Measurements from ENCODE around the gene SLC28A1. TPM values are rescaled to one million over a fixed set of nuclear protein-coding genes. Genes with fewer than 3 reads are reported as not detected.
"Not testable (repeated sequence)": the region's sequence is repeated elsewhere in the genome, so short reads cannot be mapped to it uniquely, and the experiment has no call there.

SLC28A1 gene
- total RNA-seq, 2 experiments from 2014 or later: not detected

DNA sequence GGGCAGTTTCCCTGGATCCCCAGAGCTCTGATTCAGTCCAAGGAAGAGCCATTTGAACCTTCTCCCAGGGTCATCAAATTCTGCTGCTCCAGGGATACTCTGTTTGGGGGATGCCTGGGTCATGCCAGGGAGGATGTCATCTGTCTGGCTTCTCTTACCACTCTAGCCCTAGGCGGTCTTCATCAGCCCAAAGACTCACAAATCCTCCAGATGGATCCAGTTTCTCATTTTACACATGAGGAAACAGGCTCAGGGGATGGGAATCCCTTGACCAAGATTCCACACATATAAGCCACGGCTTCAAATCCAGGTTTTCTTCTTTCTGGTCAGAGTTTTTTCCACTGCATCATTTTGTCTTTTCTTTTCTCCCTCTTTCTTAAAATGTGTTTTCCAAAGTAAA is 36.7 kb downstream of the SLC28A1 start:
- no peaks in the 10 kb centered on the region for H3K4me1 ChIP-seq (ENCODE audit: insufficient read depth, low read length, poor library complexity, severe bottlenecking)
- H3K27ac ChIP-seq (ENCODE audit: low read depth, low read length, poor library complexity, severe bottlenecking): no peak overlapping the region
- BruUV-seq (replicated peaks): no TSS peak
- DNase-seq (ENCODE audit: low spot score): no peak
- H3K4me3 ChIP-seq (ENCODE audit: low read depth, low read length, poor library complexity, severe bottlenecking): no peak overlapping the region
- no peaks in the 10 kb centered on the region for H3K9me3 ChIP-seq (ENCODE audit: low read length)
- no peaks in the 10 kb centered on the region for H3K9me2 ChIP-seq (ENCODE audit: insufficient read depth, low read length)
- ChIA-PET POLR2A (no interaction called here), CTCF (ENCODE audit: unreplicated experiment) (no interaction called here)
- no peaks in the 10 kb centered on the region for H3K36me3 ChIP-seq (ENCODE audit: insufficient read depth, low read length)
- H4K20me1 ChIP-seq (ENCODE audit: insufficient read depth, low read length): no peaks in the 10 kb centered on the region
- H3K79me2 ChIP-seq (ENCODE audit: insufficient read depth, low read depth, low read length): no peaks in the 10 kb centered on the region
- H3K4me2 ChIP-seq (ENCODE audit: low read length): no peak overlapping the region
- no peak overlapping the region for H2AFZ ChIP-seq (ENCODE audit: low read length)
- intact Hi-C loops (cut with micrococcal nuclease; ENCODE audit: unreplicated experiment): no loop called here
- TF ChIP-seq EZH2phosphoT487 (IDR thresholded peaks at IDR 0.05; ENCODE audit: borderline replicate concordance, low read depth, low read length): no peak
- TF ChIP-seq, protein P1, sequence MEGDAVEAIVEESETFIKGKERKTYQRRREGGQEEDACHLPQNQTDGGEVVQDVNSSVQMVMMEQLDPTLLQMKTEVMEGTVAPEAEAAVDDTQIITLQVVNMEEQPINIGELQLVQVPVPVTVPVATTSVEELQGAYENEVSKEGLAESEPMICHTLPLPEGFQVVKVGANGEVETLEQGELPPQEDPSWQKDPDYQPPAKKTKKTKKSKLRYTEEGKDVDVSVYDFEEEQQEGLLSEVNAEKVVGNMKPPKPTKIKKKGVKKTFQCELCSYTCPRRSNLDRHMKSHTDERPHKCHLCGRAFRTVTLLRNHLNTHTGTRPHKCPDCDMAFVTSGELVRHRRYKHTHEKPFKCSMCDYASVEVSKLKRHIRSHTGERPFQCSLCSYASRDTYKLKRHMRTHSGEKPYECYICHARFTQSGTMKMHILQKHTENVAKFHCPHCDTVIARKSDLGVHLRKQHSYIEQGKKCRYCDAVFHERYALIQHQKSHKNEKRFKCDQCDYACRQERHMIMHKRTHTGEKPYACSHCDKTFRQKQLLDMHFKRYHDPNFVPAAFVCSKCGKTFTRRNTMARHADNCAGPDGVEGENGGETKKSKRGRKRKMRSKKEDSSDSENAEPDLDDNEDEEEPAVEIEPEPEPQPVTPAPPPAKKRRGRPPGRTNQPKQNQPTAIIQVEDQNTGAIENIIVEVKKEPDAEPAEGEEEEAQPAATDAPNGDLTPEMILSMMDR (conservative IDR thresholded peaks at IDR 0.05; ENCODE audit: low read length): no peak

DNA sequence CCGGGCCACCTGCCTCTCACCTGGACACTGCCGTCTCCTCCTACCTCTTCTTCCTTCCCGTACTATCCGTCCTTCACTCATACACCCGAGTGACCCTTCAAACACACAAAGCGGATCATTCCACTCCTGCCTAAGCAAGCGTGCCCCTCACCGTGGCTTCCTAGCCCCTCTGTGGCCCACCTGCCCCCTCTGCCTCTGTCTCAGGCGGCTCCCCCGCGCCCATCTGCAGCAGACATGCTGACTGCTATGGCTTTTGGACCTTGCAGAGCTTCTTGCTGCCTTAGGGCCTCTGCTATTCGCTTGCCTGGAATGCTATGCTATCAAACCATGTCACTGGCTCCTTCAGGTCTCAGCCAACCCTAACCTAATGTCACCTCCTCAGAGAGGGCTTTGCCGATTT is 38.1 kb downstream of the SLC28A1 start:
- POLR2A ChIA-PET: no interaction called here
- H3K4me2 ChIP-seq (ENCODE audit: low read length): no peak overlapping the region

DNA sequence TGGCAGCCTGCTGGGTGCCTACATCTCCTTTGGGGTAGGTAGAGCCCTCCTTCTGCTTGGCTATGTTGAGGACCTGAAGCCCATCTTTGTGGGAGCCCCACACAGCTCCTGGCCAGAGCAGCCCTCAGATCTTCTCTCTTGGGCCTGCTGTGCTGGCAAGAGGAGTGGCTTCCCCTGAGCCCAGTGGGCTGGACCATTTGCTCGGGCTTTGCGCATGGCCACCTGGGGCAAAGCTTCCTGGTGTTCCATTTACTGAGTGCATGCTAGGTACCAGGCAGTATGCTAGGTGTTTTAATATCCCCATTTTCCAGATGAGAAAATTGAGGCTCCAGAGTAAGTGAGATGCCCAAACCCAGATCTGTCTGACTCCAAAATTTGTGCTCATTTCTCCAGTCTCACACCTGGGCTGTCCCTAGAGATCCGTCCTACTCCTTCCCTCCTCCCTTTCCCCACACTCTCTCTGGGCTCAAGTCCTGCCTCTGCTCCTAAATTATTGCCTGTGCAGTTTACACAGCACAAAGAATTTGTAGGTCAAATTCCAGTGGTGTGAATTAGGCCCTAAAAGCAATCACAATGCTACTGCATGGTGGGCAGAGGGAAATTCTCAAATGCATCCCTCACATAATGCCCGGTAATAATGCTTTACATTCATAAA is 39.7 kb downstream of the SLC28A1 start:
- TF ChIP-seq, protein P1 (conservative IDR thresholded peaks at IDR 0.05; ENCODE audit: low read length): no peak
- TF ChIP-seq EZH2phosphoT487 (IDR thresholded peaks at IDR 0.05; ENCODE audit: borderline replicate concordance, low read depth, low read length): no peak
- no peak overlapping the region for H3K27ac ChIP-seq (ENCODE audit: low read depth, low read length, poor library complexity, severe bottlenecking)
- H3K79me2 ChIP-seq (ENCODE audit: insufficient read depth, low read depth, low read length): no peaks in the 10 kb centered on the region
- H3K4me2 ChIP-seq (ENCODE audit: low read length): no peak overlapping the region
- intact Hi-C loops (cut with micrococcal nuclease; ENCODE audit: unreplicated experiment): no loop called here
- ChIA-PET CTCF (ENCODE audit: unreplicated experiment) (no interaction called here), POLR2A (interaction anchor here (1.4 kb wide), 1 partner anchor 266 kb away, joined by 9 read pairs; the partner anchor contains the start of gene NMB)
- H3K36me3 ChIP-seq (ENCODE audit: insufficient read depth, low read length): no peaks in the 10 kb centered on the region
- H3K4me3 ChIP-seq (ENCODE audit: low read depth, low read length, poor library complexity, severe bottlenecking): no peak overlapping the region
- no TSS peak for BruUV-seq (replicated peaks)
- no peak for DNase-seq (ENCODE audit: low spot score)
- no peaks in the 10 kb centered on the region for H3K9me3 ChIP-seq (ENCODE audit: low read length)
- H2AFZ ChIP-seq (ENCODE audit: low read length): no peak overlapping the region
- no peaks in the 10 kb centered on the region for H3K9me2 ChIP-seq (ENCODE audit: insufficient read depth, low read length)
- H3K4me1 ChIP-seq (ENCODE audit: insufficient read depth, low read length, poor library complexity, severe bottlenecking): peaks cover 5% of the 10 kb centered on the region
- H4K20me1 ChIP-seq (ENCODE audit: insufficient read depth, low read length): no peaks in the 10 kb centered on the region

More for the DNA sequence above, 38.1 kb downstream of the SLC28A1 start:
- Histone ChIP-seq H3K4me3 (ENCODE audit: low read depth, low read length, poor library complexity, severe bottlenecking) (no peak overlapping the region), H3K27ac (ENCODE audit: low read depth, low read length, poor library complexity, severe bottlenecking) (no peak overlapping the region), H3K79me2 (ENCODE audit: insufficient read depth, low read depth, low read length) (no peaks in the 10 kb centered on the region), H4K20me1 (ENCODE audit: insufficient read depth, low read length) (no peaks in the 10 kb centered on the region), H3K9me3 (ENCODE audit: low read length) (no peaks in the 10 kb centered on the region), H3K36me3 (ENCODE audit: insufficient read depth, low read length) (no peaks in the 10 kb centered on the region), H3K9me2 (ENCODE audit: insufficient read depth, low read length) (no peaks in the 10 kb centered on the region), H3K4me1 (ENCODE audit: insufficient read depth, low read length, poor library complexity, severe bottlenecking) (no peaks in the 10 kb centered on the region), H2AFZ (ENCODE audit: low read length) (no peak overlapping the region)
- TF ChIP-seq, protein P1 (conservative IDR thresholded peaks at IDR 0.05; ENCODE audit: low read length): no peak
- TF ChIP-seq EZH2phosphoT487 (IDR thresholded peaks at IDR 0.05; ENCODE audit: borderline replicate concordance, low read depth, low read length): no peak
- intact Hi-C loops (cut with micrococcal nuclease; ENCODE audit: unreplicated experiment): no loop called here
- no TSS peak for BruUV-seq (replicated peaks)
- DNase-seq (ENCODE audit: low spot score): no peak
- CTCF ChIA-PET (ENCODE audit: unreplicated experiment): no interaction called here

DNA sequence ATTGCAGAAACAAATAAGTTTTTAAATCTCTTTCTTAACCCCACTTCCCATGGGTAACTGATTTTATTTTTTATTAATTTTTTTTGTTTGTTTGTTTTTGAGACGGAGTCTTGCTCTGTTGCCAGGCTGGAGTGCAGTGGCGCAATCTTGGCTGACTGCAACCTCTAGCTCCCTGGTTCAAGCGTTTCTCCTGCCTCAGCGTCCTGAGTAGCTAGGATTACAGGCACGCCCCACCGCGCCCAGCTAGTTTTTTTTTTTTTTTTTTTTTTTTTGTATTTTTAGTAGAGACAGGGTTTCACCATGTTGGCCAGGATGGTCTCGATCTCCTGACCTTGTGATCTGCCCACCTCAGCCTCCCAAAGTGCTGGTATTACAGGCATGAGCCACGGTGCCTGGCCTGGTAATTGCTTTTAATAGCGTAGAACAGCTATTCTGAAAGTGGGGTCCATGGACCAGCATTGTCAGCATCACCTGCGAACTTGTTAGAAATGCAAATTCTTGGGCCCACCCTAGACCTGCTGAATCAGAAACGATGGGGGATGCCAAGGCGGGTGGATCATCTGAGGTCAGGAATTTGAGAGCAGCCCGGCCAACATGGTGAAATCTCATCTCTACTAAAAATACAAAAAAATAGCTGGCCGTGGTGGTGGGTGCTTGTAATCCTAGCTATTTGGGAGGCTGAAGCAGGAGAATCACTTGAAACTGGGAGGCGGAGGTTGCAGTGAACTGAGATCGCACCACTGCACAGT is 40.5 kb downstream of the SLC28A1 start:
- H3K4me3 ChIP-seq (ENCODE audit: low read depth, low read length, poor library complexity, severe bottlenecking); H3K79me2 ChIP-seq (ENCODE audit: insufficient read depth, low read depth, low read length); H3K9me3 ChIP-seq (ENCODE audit: low read length); H4K20me1 ChIP-seq (ENCODE audit: insufficient read depth, low read length); H3K27ac ChIP-seq (ENCODE audit: low read depth, low read length, poor library complexity, severe bottlenecking); H3K4me1 ChIP-seq (ENCODE audit: insufficient read depth, low read length, poor library complexity, severe bottlenecking); H2AFZ ChIP-seq (ENCODE audit: low read length); intact Hi-C loops (cut with micrococcal nuclease; ENCODE audit: unreplicated experiment); H3K4me2 ChIP-seq (ENCODE audit: low read length); H3K9me2 ChIP-seq (ENCODE audit: insufficient read depth, low read length); CTCF ChIA-PET (ENCODE audit: unreplicated experiment); BruUV-seq (replicated peaks); DNase-seq (ENCODE audit: low spot score); H3K36me3 ChIP-seq (ENCODE audit: insufficient read depth, low read length): not testable (repeated sequence)
- POLR2A ChIA-PET: interaction anchor here (0.6 to 1.4 kb wide), 2 partner anchors 117 to 267 kb away, joined by 3 to 9 read pairs; partner anchors contain the start of gene NMB

All from OCI-LY7 (cell line).